Hepatocyte (in vitro differentiated cells): ENCODE results near the gene ARSJ. TPM values are rescaled to one million over a fixed set of nuclear protein-coding genes. Genes with fewer than 3 reads are reported as not detected.

Experiments used
- DNase-seq: peaks from one replicate; pipeline ENCODE4 v3.0.0-alpha.2; 2016; ENCODE audit warnings: low spot score
- H2AFZ ChIP-seq: fragments of 200-600 bp; sonication (generic); 2 replicates; pipeline ENCODE4 v1.6.0; 2016; ENCODE audit warnings: antibody characterized with exemption, mild to moderate bottlenecking
- H3K27ac ChIP-seq: fragments of 200-600 bp; sonication (generic); 2 replicates; pipeline ENCODE4 v1.5.1; 2016; ENCODE audit warnings: mild to moderate bottlenecking
- H3K27me3 ChIP-seq: fragments of 200-600 bp; sonication (generic); 2 replicates; pipeline ENCODE4 v1.6.1; 2016
- H3K36me3 ChIP-seq: fragments of 200-600 bp; sonication (generic); replicated peaks from 2 replicates; pipeline ENCODE4 v1.5.1; 2016; ENCODE audit warnings: low read depth; ENCODE audit not compliant: insufficient read depth
- H3K4me1 ChIP-seq: fragments of 200-600 bp; sonication (generic); 2 replicates; pipeline ENCODE4 v1.5.1; 2016; ENCODE audit warnings: mild to moderate bottlenecking, moderate library complexity; ENCODE audit not compliant: insufficient read depth
- H3K4me2 ChIP-seq: fragments of 200-600 bp; sonication (generic); 2 replicates; pipeline ENCODE4 v1.6.0; 2016
- H3K4me3 ChIP-seq: fragments of 200-600 bp; sonication (generic); 2 replicates; pipeline ENCODE4 v1.5.1; 2016; ENCODE audit warnings: mild to moderate bottlenecking
- H3K79me2 ChIP-seq: fragments of 200-600 bp; sonication (generic); 2 replicates; pipeline ENCODE4 v1.6.0; 2017; ENCODE audit warnings: mild to moderate bottlenecking
- H3K9me2 ChIP-seq: fragments of 200-600 bp; sonication (generic); replicated peaks from 2 replicates; pipeline ENCODE4 v1.6.0; 2017; ENCODE audit warnings: mild to moderate bottlenecking; ENCODE audit not compliant: insufficient read depth
- H3K9me3 ChIP-seq: fragments of 200-600 bp; sonication (generic); 2 replicates; pipeline ENCODE4 v1.5.1; 2016; ENCODE audit warnings: low read depth, mild to moderate bottlenecking
- H4K20me1 ChIP-seq: fragments of 200-600 bp; sonication (generic); 2 replicates; pipeline ENCODE4 v1.6.0; 2016; ENCODE audit warnings: mild to moderate bottlenecking; ENCODE audit not compliant: insufficient read depth, poor library complexity, severe bottlenecking
- CTCF ChIP-seq: fragments of 200-600 bp; sonication (generic); IDR thresholded peaks from 2 replicates; pipeline ENCODE4 v1.5.1; 2016; ENCODE audit warnings: antibody characterized with exemption, mild to moderate bottlenecking; ENCODE audit not compliant: poor library complexity
- EZH2 ChIP-seq: fragments of 200-600 bp; sonication (generic); IDR thresholded peaks from 2 replicates; pipeline ENCODE4 v1.6.1; 2016; ENCODE audit warnings: antibody characterized with exemption, mild to moderate bottlenecking, borderline replicate concordance
- EZH2phosphoT487 ChIP-seq: fragments of 200-600 bp; sonication (generic); IDR thresholded peaks from one replicate; pipeline ENCODE4 v1.6.1; 2018; ENCODE audit warnings: antibody characterized with exemption, mild to moderate bottlenecking, low read depth, moderate library complexity; ENCODE audit not compliant: unreplicated experiment, severe bottlenecking
- WGBS: methylation state at CpG from one replicate; pipeline ENCODE4 v1.1.6; 2016; ENCODE audit warnings: low lambda C conversion rate; ENCODE audit errors: missing lambda C conversion rate; 5-methylcytosine and 5-hydroxymethylcytosine counted together
- polyA plus RNA-seq: library from polyadenylated mRNA; unstranded; fragments of >200 nt; fragmentation: Nextera tagmentation; extraction: Ambion mirVana; gene quantifications from 2 replicates; pipeline ENCODE4 v1.2.1, GENCODE V29; 2016
- total RNA-seq: library from RNA; depleted of rRNA; stranded (reverse); fragments of >200 nt; gene quantifications from 2 replicates; pipeline ENCODE4 v1.2.3, GENCODE V29; 2014

The ARSJ gene
- total and polyA plus RNA-seq, 2 experiments from 2014 or later = 7.6 to 13.8 TPM

GRCh38 chr4:113878668-113879067 is 100.8 kb downstream of the ARSJ start:
- peak; percentile 39 for DNase-seq
- no peaks in the 10 kb centered on the region for H3K27me3 ChIP-seq
- no peak overlapping the region for H3K4me2 ChIP-seq
- H3K4me3 ChIP-seq = no peak overlapping the region
- H3K79me2 ChIP-seq = no peaks in the 10 kb centered on the region
- H3K9me2 ChIP-seq = no peaks in the 10 kb centered on the region
- H2AFZ ChIP-seq = no peak overlapping the region
- H3K27ac ChIP-seq = no peak overlapping the region
- TF ChIP-seq CTCF (peak; percentile 31), EZH2 (no peak), EZH2phosphoT487 (no peak)
- no peaks in the 10 kb centered on the region for H3K36me3 ChIP-seq
- 8% methylated on average over 3 of the region's 3 CpGs for WGBS
- no peaks in the 10 kb centered on the region for H4K20me1 ChIP-seq
- H3K9me3 ChIP-seq = no peaks in the 10 kb centered on the region
- H3K4me1 ChIP-seq = no peaks in the 10 kb centered on the region

GRCh38 chr4:113874480-113874879 is 105.0 kb downstream of the ARSJ start:
- H3K27ac ChIP-seq = no peak overlapping the region
- no peak for DNase-seq
- no peak for TF ChIP-seq EZH2
- TF ChIP-seq EZH2phosphoT487 = no peak
- TF ChIP-seq CTCF = no peak
- no peaks in the 10 kb centered on the region for H3K9me3 ChIP-seq
- H3K4me2 ChIP-seq = no peak overlapping the region
- 89% methylated on average over 1 of the region's 1 CpG for WGBS
- H3K27me3 ChIP-seq = no peaks in the 10 kb centered on the region
- no peaks in the 10 kb centered on the region for H4K20me1 ChIP-seq
- no peaks in the 10 kb centered on the region for H3K4me1 ChIP-seq
- H3K9me2 ChIP-seq = no peaks in the 10 kb centered on the region
- no peak overlapping the region for H3K4me3 ChIP-seq
- no peak overlapping the region for H2AFZ ChIP-seq
- no peaks in the 10 kb centered on the region for H3K36me3 ChIP-seq
- no peaks in the 10 kb centered on the region for H3K79me2 ChIP-seq

- H3K79me2 ChIP-seq = no peaks in the 10 kb centered on the region
- no peak overlapping the region for H3K27ac ChIP-seq
- H3K4me2 ChIP-seq = no peak overlapping the region
- TF ChIP-seq EZH2phosphoT487 (no peak), CTCF (no peak), EZH2 (no peak)
- H4K20me1 ChIP-seq = no peaks in the 10 kb centered on the region
- H3K9me3 ChIP-seq = no peaks in the 10 kb centered on the region
- no peaks in the 10 kb centered on the region for H3K27me3 ChIP-seq
- no peak overlapping the region for H2AFZ ChIP-seq
- H3K4me1 ChIP-seq = no peaks in the 10 kb centered on the region
- DNase-seq = no peak
- no peaks in the 10 kb centered on the region for H3K36me3 ChIP-seq
- H3K9me2 ChIP-seq = no peaks in the 10 kb centered on the region
- H3K4me3 ChIP-seq = no peak overlapping the region
These were observed 105.9 kb downstream of the ARSJ start for GRCh38 chr4:113873508-113873907.
